RWPE1 (cell line): ENCODE results near the gene PNMA8C.
"Not testable (repeated sequence)": the region's sequence is repeated elsewhere in the genome, so short reads cannot be mapped to it uniquely, and the experiment has no call there.

Experiments used
- CTCF ChIA-PET: fragments of 350-600 bp; sonication (Branson Sonifier 250); formaldehyde crosslinking; extraction: SDS; loops from one replicate; lab custom pipeline; 2021; lab: Yijun Ruan, JAX
- POLR2A ChIA-PET: fragments of 400-600 bp; formaldehyde crosslinking; extraction: SDS; loops from one replicate; lab custom pipeline; 2020; ENCODE audit warnings: antibody characterized with exemption; ENCODE audit not compliant: low non-redundant PET; lab: Yijun Ruan, JAX
- DNase-seq: peaks from one replicate; pipeline ENCODE4 v3.0.0; 2012; ENCODE audit warnings: low spot score
- H3K27ac ChIP-seq: fragments of 450-650 bp; 2 replicates; pipeline ENCODE4 v1.5.1; 2017
- TF ChIP-seq, protein P1 (sequence below): fragments of 450-650 bp; conservative IDR thresholded peaks from 2 replicates; pipeline ENCODE4 v1.5.1; 2017; ENCODE audit warnings: low read depth, mild to moderate bottlenecking

The PNMA8C gene

DNA sequence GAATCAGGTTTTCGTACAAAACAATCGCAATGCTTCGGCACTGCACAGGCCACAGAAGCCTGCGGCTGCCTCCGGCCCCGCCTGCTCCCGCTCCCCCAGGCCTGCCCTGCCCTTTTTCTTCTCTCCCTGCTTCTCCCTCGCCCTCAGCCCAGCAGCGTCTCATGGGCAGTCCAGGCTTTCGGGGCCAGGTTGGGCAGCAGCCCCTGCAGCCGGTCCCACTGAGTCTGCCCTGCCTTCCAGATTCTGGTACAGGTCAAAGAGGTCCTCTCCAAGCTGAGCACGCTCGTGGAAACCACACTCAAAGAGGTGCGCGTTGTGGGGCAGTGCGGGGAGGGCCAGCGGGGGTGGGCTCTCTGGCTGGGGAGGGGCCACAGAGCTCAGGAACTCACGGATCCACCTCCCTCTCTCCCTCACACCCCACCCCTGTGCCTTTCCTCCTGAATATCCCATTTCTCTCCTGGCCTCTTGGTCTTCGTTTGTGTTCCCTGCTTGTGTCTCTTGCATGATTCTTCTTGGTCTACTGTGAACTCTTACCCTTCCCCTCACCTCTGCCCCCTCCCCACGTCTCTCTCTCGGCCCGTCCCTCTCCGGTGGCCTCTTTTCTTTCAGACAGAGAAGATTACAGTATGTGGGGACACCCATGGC lies 45.4 kb downstream of the PNMA8C start:
- POLR2A ChIA-PET, result no interaction called here
- CTCF ChIA-PET, result no interaction called here

DNA sequence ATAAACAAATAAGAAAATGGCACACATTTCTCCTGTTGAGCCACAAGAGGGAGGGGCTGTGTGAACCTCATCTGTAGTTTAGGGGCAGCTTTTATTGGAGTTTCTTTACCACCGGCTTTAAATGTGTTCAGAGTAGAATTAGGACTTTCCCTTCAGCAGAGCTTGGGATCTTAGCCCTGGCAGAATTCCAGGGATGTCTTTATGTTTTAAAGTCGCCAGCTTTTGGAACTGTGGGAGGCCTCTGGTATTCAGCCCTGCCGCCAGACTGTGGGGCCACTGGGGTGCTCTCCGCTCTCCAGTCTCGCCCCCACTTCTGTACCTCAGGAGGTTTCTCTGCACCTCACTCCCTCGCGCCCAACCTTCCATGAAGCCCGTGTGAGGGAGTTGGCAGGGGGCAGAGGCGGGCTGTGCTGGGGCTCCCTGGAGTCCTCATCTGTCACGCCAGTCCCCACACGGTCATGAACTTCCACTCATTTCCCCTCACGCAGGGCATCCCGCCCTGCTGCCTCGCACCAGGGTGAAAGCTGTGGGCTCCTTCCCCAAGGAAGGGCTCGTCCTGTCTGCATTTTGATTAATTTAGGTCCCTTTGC lies 46.9 kb downstream of the PNMA8C start:
- TF ChIP-seq, protein P1, sequence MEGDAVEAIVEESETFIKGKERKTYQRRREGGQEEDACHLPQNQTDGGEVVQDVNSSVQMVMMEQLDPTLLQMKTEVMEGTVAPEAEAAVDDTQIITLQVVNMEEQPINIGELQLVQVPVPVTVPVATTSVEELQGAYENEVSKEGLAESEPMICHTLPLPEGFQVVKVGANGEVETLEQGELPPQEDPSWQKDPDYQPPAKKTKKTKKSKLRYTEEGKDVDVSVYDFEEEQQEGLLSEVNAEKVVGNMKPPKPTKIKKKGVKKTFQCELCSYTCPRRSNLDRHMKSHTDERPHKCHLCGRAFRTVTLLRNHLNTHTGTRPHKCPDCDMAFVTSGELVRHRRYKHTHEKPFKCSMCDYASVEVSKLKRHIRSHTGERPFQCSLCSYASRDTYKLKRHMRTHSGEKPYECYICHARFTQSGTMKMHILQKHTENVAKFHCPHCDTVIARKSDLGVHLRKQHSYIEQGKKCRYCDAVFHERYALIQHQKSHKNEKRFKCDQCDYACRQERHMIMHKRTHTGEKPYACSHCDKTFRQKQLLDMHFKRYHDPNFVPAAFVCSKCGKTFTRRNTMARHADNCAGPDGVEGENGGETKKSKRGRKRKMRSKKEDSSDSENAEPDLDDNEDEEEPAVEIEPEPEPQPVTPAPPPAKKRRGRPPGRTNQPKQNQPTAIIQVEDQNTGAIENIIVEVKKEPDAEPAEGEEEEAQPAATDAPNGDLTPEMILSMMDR, result no peak
- ChIA-PET CTCF (interaction anchor here (0.7 kb wide), 1 partner anchor 455 kb away, joined by 3 read pairs; no protein-coding TSS in a partner anchor), POLR2A (no interaction called here)
- no peak for DNase-seq
- peak overlapping the region; percentile 33 for H3K27ac ChIP-seq

More for the DNA sequence above, 45.4 kb downstream of the PNMA8C start:
- TF ChIP-seq, protein P1, result no peak
- no peak for DNase-seq
- peak overlapping the region; percentile 15; the same call in 1 of the 2 replicates for H3K27ac ChIP-seq

DNA sequence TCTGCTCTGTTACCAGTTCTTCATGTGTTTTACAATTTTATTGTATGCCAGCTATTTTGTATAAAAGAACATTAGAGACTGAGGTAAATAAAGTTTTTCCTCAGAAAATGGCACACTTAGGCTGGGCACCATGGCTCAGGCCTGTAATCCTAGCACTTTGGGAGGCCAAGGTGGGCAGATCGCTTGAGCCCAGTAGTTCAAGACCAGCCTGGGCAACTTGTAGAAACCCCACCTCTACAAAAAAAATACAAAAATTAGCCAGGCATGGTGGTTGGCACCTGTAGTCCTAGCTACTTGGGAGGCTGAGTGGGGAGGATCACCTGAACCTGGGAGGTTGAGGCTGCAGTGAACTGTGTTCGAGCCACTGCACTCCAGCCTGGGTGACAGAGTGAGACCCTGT lies 47.4 kb downstream of the PNMA8C start:
- TF ChIP-seq, protein P1, result no peak
- H3K27ac ChIP-seq, result peak overlapping the region; percentile 33; the same call in 1 of the 2 replicates
- CTCF ChIA-PET, result interaction anchor here (0.7 kb wide), 1 partner anchor 456 kb away, joined by 3 read pairs; no protein-coding TSS in a partner anchor
- POLR2A ChIA-PET, result no interaction called here
- DNase-seq, result no peak

DNA sequence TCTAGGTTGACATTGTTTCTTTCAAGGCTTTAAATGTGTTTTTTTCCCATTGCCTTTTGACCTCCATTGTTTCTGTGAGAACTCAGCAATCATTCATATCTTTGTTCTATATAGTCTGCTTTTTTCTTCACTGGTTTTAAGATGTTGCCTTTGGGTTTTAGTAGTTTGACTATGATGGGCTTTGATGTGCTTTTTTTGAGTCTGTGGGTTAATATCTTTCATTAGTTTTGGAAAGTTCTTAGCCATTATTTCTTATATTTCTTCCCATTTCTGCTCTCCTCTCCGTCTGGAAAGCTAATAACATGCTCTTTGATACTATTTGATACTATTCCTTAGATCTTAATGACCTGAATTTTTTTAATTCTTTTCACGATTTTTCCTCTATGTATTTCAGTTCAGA lies 48.0 kb downstream of the PNMA8C start:
- ChIA-PET POLR2A (no interaction called here), CTCF (no interaction called here)
- no peak overlapping the region for H3K27ac ChIP-seq
- DNase-seq, result no peak
- TF ChIP-seq, protein P1, result no peak

DNA sequence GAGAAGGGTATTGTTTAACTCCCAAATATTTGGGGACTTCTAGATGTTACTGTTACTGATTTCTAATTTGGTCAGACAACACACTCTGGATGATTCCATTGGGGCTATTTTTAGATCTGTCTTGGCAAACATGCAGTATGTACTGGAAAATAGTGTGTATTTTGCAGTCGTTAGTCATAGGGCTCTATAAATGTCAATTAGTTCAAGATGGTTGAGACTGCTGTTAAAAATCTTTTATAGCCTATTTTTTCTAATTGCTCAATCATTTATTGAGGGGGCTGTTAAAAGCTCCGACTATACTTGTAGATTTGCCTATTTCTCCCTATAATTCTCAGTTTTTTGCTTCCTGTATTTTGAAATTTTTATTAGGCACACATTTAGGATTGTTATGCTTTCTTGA lies 50.5 kb downstream of the PNMA8C start:
- ChIA-PET POLR2A (no interaction called here), CTCF (interaction anchor here (0.6 kb wide), 1 partner anchor 305 kb away, joined by 5 read pairs; no protein-coding TSS in a partner anchor)
- DNase-seq, result no peak
- TF ChIP-seq, protein P1, result no peak
- H3K27ac ChIP-seq, result no peak overlapping the region

DNA sequence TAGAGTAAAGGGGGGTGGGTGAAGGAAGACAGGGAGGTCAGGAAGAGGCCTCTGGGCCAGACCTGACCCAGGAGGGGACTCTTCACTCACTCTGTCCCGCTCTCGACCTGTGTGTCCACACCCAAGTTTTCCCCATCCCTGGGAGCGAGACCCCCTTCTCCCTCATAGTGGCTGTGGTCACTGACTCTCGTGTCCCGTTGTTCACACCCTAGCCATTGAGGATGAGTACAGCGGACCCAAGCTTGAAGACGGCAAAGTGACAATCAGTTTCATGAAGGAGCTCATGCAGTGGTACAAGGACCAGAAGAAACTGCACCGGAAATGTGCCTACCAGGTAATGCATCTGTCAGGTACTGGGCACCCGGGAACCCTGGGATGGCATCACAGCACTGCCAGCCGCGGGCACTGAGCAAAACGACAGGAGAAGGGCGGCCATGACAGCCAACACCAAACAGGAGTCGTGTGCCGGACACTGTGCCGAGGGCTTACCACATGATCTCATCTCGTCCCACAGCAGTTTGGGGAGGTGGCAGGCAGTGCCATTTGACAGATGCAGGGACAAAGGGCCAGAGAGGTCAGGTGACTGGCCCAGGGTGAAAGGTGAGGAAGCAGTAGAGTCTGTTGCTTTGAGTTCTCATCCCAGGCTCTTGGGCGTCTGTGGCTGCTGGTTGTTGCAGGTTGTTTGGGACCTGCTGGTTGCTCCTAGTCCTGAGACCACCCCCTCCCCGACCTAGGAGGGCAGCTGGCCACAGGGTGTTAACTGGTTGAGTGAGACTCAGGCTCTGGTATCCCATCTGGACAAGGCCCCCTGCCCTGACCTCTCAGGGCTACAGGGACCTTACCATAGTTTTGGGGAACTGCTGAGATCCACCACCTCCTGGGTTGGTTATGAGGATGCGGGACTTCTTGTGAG lies 52.2 kb downstream of the PNMA8C start:
- ChIA-PET CTCF (no interaction called here), POLR2A (no interaction called here)
- peak overlapping the region; percentile 99 for H3K27ac ChIP-seq
- TF ChIP-seq, protein P1, result no peak
- no peak for DNase-seq

DNA sequence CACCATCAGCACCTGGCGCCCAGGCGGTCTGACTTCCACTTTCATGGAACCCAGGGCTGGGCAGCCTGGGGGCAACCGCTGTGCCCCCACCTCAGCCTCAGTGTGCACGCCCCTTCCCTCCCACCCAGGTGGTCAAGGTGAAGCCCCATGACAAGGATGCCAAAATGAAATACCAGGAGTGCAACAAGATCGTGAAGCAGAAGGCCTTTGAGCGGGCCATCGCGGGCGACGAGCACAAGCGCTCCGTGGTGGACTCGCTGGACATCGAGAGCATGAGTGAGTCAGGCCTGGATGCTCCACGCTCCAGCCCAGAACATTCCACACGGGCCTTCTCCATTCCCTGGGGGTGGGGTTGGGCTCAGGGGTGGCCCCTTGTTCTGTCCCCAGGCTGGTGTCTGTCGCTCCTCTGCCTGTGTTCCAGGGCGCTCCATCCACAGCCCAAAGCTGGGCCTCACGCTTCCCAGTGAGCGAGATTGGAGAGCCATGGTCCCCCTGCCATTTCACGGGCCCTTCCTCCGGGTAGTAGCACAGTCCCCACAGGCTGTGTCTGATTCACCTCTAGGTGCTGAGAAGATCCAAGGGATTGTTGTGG lies 53.2 kb downstream of the PNMA8C start:
- DNase-seq, CTCF ChIA-PET, POLR2A ChIA-PET: not testable (repeated sequence)
- H3K27ac ChIP-seq, result peak overlapping the region; percentile 99
